ENCODE measurements around the gene BICDL2.

The BICDL2 gene

GRCh38 chr16:2979669-2980226, 57.0 kb downstream of the BICDL2 start:
- DNase-seq, result peak; percentile 72 to 77
- no peak for TF ChIP-seq GATA1 (IDR thresholded peaks at IDR 0.05; ENCODE audit: low read depth, low read length)
- no peak for TF ChIP-seq POLR2A (IDR thresholded peaks at IDR 0.05; ENCODE audit: low read length)
